T47D (cell line): ENCODE data around the gene KREMEN1.
"Not testable (repeated sequence)": the region's sequence is repeated elsewhere in the genome, so short reads cannot be mapped to it uniquely, and the experiment has no call there.

ENCODE experiments used
- DNase-seq, 2 experiments: peaks; one replicate each; pipeline versions ENCODE4 v3.0.0 to v3.0.0-alpha.2; 2011 to 2012; ENCODE audit warnings: low read depth in 1 of 2, low spot score in 1 of 2
- JUND ChIP-seq: IDR thresholded peaks from 2 replicates; pipeline ENCODE4 v1.6.1; 2012; ENCODE audit warnings: low read depth
- in situ Hi-C: cut with HindIII; loops from 2 replicates; pipeline ENCODE4 v1.10.0; 2016; ENCODE audit warnings: low sequenced_read_pairs, low pct_unique_long_range_greater_than_20kb

Gene KREMEN1

GRCh38 chr22:29105468-29105867 is 32.6 kb downstream of the KREMEN1 start:
- TF ChIP-seq JUND, result no peak
- no peak for DNase-seq
- in situ Hi-C loops, result no loop called here

- in situ Hi-C loops, result no loop called here
- TF ChIP-seq JUND, result no peak
- no peak for DNase-seq
Measured at GRCh38 chr22:29106839-29107238, 34.0 kb downstream of the KREMEN1 start.

- in situ Hi-C loops, result no loop called here
- TF ChIP-seq JUND, result no peak
- no peak for DNase-seq
Measured at GRCh38 chr22:29108137-29108536, 35.3 kb downstream of the KREMEN1 start.

GRCh38 chr22:29109822-29110221 is 37.0 kb downstream of the KREMEN1 start:
- in situ Hi-C loops, result no loop called here
- no peak for TF ChIP-seq JUND
- DNase-seq, result no peak

GRCh38 chr22:29110946-29111345 is 38.1 kb downstream of the KREMEN1 start:
- no peak for DNase-seq
- in situ Hi-C loops, result no loop called here
- no peak for TF ChIP-seq JUND

- in situ Hi-C loops, result no loop called here
- no peak for DNase-seq
- TF ChIP-seq JUND, result no peak
Measured at GRCh38 chr22:29112121-29112520, 39.3 kb downstream of the KREMEN1 start.

- TF ChIP-seq JUND, result no peak
- no peak for DNase-seq
- in situ Hi-C loops, result no loop called here
Measured at GRCh38 chr22:29112681-29113080, 39.8 kb downstream of the KREMEN1 start.

- no peak for DNase-seq
- in situ Hi-C loops, result no loop called here
- TF ChIP-seq JUND, result no peak
Measured at GRCh38 chr22:29113319-29113718, 40.5 kb downstream of the KREMEN1 start.

- TF ChIP-seq JUND, result no peak
- in situ Hi-C loops, result no loop called here
- DNase-seq, result no peak
Measured at GRCh38 chr22:29114392-29114791, 41.6 kb downstream of the KREMEN1 start.

- no peak for DNase-seq
- TF ChIP-seq JUND, result no peak
- in situ Hi-C loops, result no loop called here
Measured at GRCh38 chr22:29115682-29116288, 43.0 kb downstream of the KREMEN1 start.

GRCh38 chr22:29116397-29117123 is 43.7 kb downstream of the KREMEN1 start:
- in situ Hi-C loops, result no loop called here
- no peak for DNase-seq

GRCh38 chr22:29117799-29118477 is 45.1 kb downstream of the KREMEN1 start:
- TF ChIP-seq JUND, result no peak
- no peak for DNase-seq
- in situ Hi-C loops, result no loop called here

More at GRCh38 chr22:29116397-29117123, 43.7 kb downstream of the KREMEN1 start:
- no peak for TF ChIP-seq JUND

GRCh38 chr22:29120098-29120912 is 47.5 kb downstream of the KREMEN1 start:
- DNase-seq, in situ Hi-C loops: not testable (repeated sequence)
